Skin of body (tissue), 2 donors: ENCODE data around the gene RAB8A. TPM values are rescaled to one million over a fixed set of nuclear protein-coding genes. Genes with fewer than 3 reads are reported as not detected.
"Not testable (repeated sequence)": the region's sequence is repeated elsewhere in the genome, so short reads cannot be mapped to it uniquely, and the experiment has no call there.

ENCODE experiments used
- DNase-seq: peaks from one replicate; lab custom pipeline; 2025; lab: John Stamatoyannopoulos, UW
- total RNA-seq: library from RNA; depleted of rRNA; stranded (reverse); fragments of >200 nt; gene quantifications from one replicate; pipeline ENCODE4 v1.2.3, GENCODE V29; 2014

RAB8A gene
- total RNA-seq, 1 donor from 2014 or later: 46.7 TPM

DNA sequence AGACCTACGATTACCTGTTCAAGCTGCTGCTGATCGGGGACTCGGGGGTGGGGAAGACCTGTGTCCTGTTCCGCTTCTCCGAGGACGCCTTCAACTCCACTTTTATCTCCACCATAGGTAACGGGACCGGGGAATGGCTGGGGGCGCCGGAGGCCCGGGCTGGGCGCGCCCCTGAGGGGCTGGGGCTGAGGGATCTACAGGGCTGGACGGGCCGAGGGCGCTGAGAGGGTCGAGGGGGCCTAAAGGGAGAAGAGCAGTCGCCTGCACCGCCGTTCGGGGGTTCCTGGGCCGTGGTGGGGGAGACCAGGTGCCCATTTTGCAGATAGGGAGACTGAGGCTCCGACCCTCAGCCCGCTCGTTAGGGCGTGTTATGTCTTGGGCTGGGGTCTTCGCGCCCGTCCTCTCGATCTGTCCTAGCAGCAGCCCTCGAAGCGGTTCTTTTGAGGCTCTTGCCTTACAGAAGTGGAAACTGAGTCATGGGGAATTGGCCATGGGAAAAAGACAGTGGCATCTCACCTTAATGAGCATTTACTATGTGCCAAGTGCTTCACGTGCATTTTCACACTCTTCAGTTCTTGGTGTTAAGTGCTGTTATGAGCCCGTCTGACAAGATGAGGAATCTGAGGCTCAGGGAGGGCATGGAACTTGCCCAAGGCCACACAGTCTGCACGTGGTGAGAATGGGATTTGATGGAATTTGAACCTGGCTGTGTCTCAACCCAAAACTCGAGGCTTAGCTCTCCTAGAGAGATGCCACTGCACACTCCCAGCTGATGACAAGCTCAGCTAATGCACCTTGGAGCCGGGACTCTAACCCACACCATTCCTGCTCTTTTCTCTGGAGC is 442 bp downstream of the RAB8A start:
- peak; percentile 45 for DNase-seq

DNA sequence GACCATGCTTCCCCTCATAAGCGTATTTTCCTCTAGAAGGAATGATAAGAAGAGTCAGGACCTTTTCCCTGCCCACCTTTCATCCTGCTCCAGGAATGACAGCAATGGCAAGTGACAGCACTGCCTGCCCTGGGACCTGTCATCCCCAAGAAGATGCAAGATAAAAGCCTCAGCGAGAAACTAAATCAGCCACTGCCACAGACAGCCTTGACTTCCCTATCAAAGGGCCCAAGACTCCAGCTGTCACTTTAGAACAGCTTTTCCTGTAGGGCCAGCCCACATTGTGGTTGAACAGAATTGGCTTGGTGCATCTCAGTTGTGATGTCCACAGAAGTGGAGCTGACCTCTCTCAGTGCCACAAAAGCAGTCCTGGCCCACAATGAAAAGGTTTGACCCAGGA is 1.1 kb downstream of the RAB8A start:
- DNase-seq: no peak

DNA sequence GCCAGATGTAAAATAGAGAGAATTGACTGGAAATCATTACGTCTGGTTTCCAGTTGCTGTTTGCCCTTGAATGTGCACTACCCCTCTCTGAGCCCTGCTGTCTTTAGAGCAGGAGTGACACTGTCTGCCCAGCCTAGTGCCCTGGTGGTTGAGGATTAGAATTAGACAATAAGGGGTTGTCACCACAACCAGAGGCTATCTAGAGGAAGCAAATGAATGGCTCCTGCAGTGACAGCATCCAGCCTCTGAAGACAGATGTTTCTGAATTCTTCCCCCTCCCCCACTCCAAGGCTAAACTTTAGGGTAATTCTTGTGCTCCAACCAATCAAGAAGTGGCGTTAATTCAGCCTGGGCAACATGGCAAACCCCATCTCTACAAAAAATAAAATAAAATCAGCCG is 2.0 kb downstream of the RAB8A start:
- DNase-seq: no peak

DNA sequence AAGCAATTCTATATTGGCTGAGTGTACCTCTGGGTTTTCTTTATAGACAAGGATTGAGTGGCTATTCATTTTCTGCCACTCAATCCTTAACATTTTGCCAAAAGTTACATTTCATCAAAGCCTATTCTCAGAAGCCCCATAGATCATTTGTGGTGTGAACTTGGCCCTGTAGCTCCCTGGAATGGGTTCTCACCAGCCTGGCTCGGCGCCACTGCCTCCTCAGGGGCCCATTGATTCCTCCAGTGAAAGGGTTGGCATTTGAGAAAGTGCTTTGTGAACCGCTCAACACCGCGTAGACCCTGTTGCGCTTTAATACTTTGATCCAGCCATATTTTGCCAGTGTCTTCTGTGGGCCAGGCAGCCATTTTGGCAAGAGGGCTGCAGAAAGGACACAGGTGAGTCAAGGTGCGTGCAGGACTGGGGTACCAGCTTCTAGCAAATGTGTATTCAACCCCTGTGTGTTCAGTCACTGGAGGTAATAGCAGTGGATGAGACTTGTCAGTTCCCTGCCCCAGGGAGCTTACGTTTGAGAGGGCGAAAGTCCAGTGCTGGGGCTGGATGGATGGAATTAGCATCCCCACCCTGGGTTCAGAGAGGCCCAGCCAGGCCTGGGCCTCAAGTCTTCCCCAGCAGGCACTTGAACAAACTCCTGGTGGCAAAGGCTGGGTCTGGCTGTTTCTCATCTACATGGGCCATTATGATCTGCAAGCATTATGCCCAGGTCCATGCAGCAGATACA is 3.8 kb downstream of the RAB8A start:
- no peak for DNase-seq

DNA sequence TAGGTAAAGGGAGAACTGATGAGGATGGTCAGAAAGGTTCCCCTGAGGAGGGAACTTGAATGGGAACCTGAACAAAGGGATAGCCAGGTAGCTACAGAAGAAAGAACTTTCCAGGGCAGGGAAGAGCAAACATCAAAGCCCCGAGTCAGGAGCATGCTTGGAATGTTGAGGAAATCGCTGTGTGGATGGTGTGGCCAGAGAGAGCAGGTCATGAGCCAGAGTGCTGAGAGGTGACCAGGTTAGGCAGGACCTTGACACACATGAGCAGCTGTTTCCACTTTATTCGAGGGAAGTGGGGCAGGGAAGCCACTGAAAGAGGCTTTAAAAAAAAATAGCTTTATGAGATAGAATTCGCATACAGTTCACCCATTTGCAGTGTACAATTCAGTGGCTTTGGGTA is 4.4 kb downstream of the RAB8A start:
- no peak for DNase-seq

DNA sequence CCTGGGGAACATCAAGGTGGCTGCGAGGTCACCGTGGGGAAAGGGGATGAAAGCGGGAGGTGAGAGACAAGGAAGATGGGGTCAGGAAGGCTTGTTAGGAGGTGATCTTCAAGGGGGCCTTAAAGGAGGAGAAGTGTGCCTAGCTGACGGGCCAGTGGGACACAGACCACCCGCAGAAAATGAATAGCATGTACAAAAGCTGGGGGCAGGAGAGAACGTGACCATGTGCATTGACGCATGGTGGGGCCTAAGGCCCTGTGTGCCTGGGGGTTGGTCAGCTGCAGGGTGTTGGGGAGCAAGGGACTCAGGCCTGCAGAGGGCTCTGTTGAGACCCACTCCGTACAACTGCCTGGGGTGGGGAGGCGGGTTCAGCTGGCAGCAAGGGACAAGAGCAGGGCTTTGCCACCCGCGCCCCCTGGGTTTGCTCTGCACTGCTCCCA is 5.9 kb downstream of the RAB8A start:
- DNase-seq: no peak

DNA sequence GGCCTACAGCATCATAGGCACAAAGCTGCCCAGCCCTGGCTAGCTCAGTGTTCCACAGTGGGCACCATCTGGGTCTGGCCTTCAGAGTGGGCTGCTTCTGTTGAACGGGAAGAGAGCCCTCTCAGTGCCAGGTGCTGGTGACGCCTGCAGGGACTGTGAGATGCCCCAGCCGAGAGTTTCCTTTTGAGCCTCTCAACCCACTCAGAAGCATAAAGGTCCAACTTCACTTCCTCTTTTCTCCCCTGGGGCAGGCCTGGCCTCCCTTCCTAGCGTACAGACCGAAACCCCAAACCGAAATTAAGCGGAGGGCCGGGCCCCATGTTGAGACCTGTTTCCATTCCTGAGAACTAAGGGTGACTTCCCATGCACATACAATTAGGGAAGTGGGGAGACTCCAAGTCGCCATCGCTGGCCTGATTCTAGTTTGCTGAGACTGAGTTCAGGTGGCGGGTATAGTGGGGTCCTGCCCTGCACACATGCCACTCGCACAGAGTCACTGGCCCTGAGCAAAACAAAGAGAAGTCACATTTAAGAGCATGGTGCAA is 6.9 kb downstream of the RAB8A start:
- no peak for DNase-seq

DNA sequence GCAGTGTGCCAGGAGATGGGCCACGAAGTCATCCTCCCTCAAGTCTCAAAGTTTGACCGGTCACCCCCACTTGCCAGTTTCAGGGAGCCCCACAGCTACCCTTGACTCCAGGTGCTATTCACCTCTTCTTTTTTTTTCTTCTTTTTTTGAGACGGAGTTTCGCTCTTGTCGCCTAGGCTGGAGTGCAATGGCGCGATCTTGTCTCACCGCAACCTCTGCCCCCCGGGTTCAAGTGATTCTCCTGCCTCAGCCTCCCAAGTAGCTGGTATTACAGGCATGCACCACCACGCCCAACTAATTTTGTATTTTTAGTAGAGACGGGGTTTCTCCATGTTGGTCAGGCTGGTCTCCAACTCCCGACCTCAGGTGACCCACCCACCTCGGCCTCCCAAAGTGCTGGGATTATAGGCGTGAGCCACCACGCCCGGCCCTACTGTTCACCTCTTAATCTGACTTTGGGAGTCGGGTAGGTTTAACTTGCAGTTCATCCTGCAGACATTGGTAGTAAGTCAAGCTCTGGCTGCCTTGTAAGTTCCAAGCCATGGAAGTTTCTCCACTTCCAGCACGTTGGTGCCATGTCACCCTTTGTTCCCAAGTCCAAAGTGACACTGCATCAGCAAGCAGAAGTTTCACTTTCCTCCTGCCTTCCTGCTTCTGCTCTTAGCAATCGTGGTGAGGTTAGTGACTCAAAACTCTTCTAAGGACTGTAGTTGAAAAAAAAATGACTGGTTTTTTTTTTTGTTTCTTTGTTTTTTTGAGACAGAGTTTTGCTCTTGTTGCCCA is 7.6 kb downstream of the RAB8A start:
- not testable (repeated sequence) for DNase-seq

DNA sequence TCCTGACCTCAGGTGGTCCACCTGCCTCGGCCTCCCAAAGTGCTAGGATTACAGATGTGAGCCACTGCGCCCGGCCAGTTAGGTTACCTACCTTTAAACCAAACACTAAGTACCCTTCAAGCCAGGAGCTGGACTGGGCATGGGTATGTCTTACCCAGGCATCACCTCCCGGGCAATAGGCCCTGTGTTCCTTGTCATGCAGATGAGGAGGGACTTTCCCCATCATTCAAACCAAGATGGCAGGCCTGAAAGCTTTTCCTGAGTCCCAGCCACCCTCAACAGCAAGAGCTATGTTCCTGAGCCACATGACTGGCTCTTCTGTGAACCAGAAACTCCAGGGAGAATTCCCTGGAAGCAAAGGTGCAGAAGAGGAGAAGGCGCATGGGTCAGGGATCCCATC is 9.5 kb downstream of the RAB8A start:
- no peak for DNase-seq

DNA sequence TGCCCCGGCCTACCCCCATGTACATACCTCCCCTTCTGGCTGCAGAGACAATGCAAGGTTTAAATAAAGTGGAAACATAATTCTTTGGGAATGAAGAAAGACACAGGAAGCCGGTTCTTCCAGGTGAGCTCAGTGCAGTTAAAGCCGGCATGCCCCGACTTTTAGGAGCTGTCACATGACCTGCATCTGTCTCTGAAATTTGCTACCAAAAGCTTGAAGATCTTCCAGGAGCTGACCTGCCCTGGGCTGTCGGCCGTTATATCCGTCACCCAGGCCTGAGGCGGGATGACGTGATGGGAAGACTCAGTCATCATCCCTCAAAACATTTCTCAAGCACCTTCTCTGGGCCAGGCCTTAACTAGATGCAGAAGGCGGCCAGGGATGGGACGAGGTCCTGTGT is 10.3 kb downstream of the RAB8A start:
- DNase-seq: no peak

DNA sequence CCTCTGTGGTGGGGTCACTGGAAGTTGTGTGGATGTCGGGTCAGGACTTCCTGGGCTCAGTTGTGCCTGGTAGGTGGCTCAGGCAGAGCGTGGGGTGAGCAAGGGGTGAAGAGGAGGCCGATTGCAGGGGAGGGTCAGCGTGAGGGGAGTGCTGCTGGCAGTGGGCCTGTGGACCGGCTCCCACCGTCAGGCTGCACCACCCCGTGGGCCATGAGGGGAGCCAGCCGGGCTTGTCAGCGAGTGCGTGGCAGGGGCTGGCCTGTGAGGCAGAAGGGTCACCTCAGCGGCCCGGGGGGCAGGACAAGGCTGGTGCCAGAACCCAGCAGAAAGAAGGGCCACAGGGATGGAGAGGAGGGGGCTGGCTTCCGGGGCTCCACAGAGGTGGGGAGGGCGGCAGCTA is 13.3 kb downstream of the RAB8A start:
- DNase-seq: no peak

DNA sequence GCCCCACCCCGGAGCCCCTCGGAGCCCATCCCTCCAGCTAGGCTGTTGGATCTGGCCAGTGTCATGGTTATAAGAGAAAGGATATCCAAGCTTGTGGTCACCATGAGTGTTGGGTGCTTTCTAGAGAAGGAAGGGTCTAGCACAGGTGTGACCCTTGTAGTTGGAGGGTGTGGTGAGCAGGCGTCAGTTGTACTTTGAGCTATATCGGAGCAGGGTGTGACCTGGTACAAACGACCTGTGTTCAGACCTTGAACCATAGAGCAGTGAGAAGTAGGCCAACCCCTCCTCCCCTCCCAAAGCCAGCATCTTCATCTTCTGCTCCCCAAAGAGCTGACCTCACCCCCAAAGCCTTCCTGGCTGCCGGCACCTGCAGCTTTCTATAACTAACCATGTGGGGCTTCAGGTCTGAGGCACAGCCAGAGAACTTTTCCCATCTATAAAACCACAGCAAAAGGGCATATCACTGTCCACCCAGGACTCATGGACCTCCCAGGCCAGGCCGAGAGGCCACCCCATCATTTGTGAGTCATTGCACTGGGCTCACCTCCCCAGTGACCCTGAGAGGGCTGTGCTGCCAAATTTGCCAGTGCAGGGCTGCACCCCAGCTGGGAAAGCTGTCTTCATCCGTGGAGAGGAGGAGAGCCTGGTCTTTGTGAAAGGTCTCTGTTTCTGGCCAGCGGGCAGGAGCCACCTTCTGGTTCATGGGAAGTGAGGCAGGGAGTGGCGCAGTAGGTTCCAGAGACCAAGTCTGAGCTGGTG is 14.2 kb downstream of the RAB8A start:
- DNase-seq: no peak

DNA sequence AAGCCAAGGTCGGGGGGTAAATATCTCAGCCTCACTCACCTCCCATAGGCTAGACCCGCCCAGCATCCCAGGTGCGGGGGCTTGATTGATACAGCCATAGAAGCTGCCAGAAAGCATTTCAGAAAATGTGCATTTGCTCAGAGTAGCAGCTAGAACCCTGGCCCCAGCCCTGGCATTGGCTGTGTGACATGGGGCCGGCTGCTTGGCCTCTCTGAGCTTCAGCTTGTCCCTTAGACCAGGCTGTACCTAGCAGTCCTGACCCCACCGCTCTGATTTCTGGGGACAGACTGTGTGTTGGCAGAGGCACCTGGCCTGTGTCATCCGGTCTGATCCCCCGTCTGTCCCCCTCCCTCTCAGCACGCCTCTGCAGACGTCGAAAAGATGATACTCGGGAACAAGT is 15.4 kb downstream of the RAB8A start:
- DNase-seq: no peak

DNA sequence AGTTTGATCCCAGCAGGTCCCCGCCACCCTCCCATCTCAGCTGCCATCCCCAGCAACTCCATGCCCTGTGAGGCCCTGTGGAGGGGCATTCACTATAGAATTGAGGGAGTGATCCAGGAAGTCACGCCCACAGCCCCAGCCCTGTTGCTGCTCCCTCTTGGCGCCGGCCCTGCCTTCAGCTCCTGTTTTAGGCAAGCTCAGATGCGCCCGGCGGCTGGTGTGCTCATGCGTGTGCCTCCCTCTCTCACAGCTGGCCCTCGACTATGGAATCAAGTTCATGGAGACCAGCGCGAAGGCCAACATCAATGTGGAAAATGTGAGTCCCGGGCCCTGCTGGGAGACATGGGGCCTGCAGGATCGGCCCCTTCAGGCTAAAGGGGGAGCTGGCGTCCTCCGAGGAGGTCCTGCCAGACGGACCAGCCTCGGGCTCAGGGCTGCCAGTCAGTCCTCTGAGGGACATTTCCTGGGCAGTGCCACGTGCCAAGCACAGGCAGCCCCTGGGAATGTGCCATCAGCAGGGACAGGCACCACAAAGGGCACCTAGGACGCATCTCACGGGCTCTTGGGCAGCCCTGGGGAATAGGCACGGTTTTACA is 16.2 kb downstream of the RAB8A start:
- DNase-seq: no peak

DNA sequence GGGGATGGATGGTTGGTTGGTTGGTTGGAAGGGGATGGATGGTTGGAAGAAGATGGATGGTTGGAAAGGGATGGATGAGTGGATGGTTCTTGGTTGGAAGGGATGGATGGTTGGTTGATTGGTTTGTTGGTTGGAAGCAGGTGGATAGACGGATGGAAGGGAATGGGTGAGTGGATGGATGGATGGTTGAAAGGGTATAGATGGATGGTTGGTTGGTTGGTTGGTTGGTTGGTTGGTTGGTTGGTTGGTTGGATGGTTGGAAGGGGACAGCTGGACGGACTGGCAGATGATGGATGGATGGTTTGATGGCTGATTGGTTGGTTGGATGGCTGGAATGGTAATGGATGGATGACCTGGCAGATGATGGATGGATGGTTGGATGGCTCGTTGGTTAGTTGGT is 20.0 kb downstream of the RAB8A start:
- DNase-seq: no peak

DNA sequence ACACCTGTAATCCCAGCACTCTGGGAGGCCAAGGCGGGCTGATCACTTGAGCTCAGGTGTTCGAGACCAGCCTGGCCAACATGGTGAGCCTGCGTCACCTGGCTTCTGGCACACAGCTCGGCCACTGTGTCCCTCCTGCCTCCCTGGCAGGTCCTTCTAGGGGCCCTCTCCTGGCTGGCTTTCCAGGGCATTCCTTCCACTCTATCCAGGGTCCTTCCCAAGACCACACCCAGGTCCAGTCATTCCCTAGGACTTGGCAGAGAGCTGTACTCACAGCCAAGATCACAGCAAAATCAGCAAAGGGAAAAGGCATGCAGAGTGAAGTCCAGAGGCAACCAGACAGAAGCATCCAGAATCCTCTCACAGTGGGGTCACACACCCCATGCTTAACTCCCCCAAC is 22.1 kb downstream of the RAB8A start:
- no peak for DNase-seq

DNA sequence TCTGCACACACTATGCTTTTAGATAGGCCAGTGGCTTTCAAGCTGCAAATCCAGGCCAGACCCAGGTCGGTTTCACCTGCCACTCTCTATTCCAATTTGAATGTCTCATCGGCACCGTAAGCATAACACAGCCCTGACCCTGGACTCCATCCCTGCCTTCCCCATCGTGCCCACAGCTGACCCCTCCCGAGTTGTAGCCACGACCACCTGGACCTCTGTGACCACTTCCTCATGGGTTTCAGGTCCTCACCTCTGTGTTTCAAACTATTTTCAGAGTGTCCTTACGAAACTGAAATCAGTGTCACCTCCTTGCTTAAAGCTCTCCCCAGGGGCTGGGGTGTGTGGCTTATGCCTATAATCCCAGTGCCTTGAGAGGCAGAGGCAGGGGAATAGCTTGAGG is 22.8 kb downstream of the RAB8A start:
- DNase-seq: no peak

DNA sequence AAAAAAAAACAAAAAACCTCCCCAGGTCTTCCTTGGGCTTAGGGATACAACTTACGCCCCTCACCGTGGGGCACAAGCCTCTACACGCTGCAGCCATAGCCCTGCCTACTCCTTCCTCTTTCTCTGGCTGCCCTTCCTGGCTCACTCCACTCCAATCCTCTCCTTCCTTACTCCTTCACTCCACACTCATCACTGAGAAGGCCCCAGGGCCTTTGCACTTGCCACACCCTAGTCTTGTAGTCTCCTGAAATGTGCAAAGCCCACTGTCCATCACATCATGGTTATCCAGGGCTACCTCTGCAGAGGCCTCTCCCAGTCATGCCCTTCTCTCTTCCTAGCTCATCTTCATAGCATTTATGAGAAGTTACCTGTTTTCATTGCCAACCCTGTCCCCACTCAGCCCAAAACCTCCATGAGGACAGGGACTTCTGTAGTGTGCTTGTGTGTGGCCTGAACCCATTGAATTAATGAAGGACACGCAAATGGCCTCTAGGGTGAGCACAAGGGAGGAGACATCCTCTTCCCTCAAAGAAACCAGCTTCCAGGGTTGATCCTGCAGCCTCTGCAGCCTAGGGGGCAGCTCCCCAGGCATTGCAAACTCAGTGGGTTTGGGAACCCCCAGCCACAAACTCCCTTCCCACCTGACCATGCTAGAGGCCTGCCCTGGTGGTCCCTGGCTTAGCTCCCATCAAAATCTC is 23.9 kb downstream of the RAB8A start:
- DNase-seq: no peak

DNA sequence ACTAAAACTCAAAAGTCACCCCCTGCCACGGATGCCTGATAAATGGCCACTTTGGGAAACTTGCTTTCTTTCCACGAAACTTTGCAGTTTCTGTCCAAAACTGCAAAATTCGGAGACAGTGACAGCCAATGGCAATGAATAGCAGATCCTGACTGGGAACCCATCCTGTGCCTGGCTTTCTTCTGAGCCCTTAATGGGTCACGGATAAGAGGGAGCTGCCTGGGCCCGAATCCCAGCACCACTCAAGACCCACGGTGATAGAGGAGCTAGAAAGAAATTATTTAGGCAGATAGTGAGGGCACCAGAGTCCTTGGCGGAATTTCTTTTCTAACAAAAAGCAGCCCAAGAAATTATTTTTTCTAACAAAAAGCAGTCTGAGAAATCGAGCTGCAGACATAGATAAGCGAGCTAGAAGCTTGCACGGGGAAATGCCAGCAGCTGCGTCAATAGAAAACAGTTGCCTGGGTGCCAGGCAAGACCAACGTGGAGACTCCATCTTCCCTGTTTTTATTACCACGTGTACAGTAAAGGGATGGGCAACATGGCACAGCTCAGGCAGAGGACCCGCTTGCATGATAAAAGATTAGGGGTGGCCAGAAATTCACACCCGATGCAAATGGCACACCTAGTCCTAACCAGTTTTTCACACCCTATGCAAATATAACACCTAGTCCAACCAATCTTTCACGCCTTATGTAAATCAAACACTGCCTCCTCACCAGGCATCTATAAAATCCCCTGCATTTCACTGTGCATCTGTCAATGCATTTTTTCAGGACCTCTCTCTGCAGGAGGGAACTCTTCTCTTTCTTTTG is 24.7 kb downstream of the RAB8A start:
- no peak for DNase-seq
